Measurements from ENCODE around the gene MLST8.

MLST8 gene

GRCh38 chr16:2207872-2208271 is 2.6 kb downstream of the MLST8 start:
- no peak overlapping the region for H3K4me3 ChIP-seq (replicated peaks in 1 of 2; ENCODE audit: low read depth in 2 of 2, low read length in 2 of 2)
- TF ChIP-seq CTCF (IDR thresholded peaks at IDR 0.05; ENCODE audit: low read depth, low read length), result no peak
- no peak for DNase-seq (ENCODE audit: low read depth in 2 of 2)

- DNase-seq (ENCODE audit: low read depth in 2 of 2), result no peak
- TF ChIP-seq CTCF (IDR thresholded peaks at IDR 0.05; ENCODE audit: low read depth, low read length), result no peak
- H3K4me3 ChIP-seq (replicated peaks in 1 of 2; ENCODE audit: low read depth in 2 of 2, low read length in 2 of 2), result no peak overlapping the region
Observed at GRCh38 chr16:2208308-2208707, 3.1 kb downstream of the MLST8 start.

GRCh38 chr16:2208772-2209171 is 3.5 kb downstream of the MLST8 start:
- no peak for DNase-seq (ENCODE audit: low read depth in 2 of 2)
- TF ChIP-seq CTCF (IDR thresholded peaks at IDR 0.05; ENCODE audit: low read depth, low read length), result no peak
- no peak overlapping the region for H3K4me3 ChIP-seq (replicated peaks in 1 of 2; ENCODE audit: low read depth in 2 of 2, low read length in 2 of 2)

- no peak overlapping the region for H3K4me3 ChIP-seq (replicated peaks in 1 of 2; ENCODE audit: low read depth in 2 of 2, low read length in 2 of 2)
- DNase-seq (ENCODE audit: low read depth in 2 of 2), result no peak
- no peak for TF ChIP-seq CTCF (IDR thresholded peaks at IDR 0.05; ENCODE audit: low read depth, low read length)
Observed at GRCh38 chr16:2209258-2210008, 4.2 kb downstream of the MLST8 start.

- no peak for DNase-seq (ENCODE audit: low read depth in 2 of 2)
- no peak for TF ChIP-seq CTCF (IDR thresholded peaks at IDR 0.05; ENCODE audit: low read depth, low read length)
- no peak overlapping the region for H3K4me3 ChIP-seq (replicated peaks in 1 of 2; ENCODE audit: low read depth in 2 of 2, low read length in 2 of 2)
Observed at GRCh38 chr16:2210009-2210332, 4.7 kb downstream of the MLST8 start.

GRCh38 chr16:2210386-2211365 is 5.4 kb downstream of the MLST8 start, which contains the start of gene BRICD5:
Gene BRICD5 (minus strand): TSS chr16:2210863. CDS start chr16:2210833, 30 bp downstream.
- no peak within 1 kb of the TSS for H3K4me3 ChIP-seq (replicated peaks in 1 of 2; ENCODE audit: low read depth in 2 of 2, low read length in 2 of 2)
- no peak for TF ChIP-seq CTCF (IDR thresholded peaks at IDR 0.05; ENCODE audit: low read depth, low read length)
- no peak for DNase-seq (ENCODE audit: low read depth in 2 of 2)
